NCI-H1417 (cell line): ENCODE results near the gene ALDH3A2.
"Not testable (repeated sequence)": the region's sequence is repeated elsewhere in the genome, so short reads cannot be mapped to it uniquely, and the experiment has no call there.

Source experiments
- DNase-seq, 3 experiments: peaks; one replicate each; lab custom pipeline; 2025; lab: John Stamatoyannopoulos, UW

The ALDH3A2 gene

DNA sequence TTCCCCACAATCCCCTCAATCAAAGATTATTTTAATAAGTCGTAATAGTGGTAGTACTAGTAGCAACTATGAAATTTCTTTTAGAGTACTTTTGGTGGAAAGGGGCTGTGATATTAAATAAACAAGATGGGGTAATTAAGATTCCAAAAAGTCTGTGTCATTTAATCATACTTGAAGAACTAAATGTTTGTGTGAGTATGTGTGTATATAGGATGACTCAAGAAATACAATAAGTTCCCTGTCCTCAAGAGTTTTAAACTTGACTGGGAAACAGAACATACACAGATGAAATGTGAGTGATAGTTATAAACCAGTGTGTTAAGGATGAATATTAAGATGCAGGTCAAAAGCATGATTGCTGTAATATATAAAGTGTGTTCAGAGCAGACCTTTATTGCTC lies 2.3 kb downstream of the ALDH3A2 start:
- DNase-seq: no peak

DNA sequence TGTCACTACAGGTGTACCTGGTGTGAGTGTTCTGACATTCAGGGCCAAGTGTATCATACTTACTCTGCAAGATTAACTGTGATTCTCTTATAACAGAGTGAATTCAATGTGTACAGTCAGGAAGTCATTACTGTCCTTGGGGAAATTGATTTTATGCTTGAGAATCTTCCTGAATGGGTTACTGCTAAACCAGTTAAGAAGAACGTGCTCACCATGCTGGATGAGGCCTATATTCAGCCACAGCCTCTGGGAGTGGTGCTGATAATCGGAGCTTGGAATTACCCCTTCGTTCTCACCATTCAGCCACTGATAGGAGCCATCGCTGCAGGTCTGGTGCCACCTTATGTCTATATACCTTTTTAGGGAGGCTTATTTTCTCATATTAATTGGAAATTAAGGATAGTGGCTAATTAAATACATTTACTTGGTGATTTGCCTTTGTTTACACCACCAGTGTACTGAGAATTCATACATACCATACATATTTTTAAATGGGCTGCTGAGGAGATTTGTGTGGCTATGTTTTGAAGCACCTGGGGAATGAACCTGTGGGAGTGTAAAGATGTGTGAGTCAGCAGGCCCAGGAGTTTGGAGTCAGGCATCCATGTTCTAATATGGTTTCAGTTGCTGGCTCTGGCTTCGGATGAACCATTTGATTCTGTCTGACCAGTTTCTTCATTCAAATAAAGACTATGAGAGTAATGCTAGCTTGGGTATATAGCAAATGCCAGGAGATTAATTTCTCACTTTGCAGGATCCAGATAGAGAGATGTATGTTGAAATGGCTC lies 3.1 kb downstream of the ALDH3A2 start:
- DNase-seq: no peak

- DNase-seq: no peak
These were observed 4.0 kb downstream of the ALDH3A2 start for GRCh38 chr17:19652595-19652994.

DNA sequence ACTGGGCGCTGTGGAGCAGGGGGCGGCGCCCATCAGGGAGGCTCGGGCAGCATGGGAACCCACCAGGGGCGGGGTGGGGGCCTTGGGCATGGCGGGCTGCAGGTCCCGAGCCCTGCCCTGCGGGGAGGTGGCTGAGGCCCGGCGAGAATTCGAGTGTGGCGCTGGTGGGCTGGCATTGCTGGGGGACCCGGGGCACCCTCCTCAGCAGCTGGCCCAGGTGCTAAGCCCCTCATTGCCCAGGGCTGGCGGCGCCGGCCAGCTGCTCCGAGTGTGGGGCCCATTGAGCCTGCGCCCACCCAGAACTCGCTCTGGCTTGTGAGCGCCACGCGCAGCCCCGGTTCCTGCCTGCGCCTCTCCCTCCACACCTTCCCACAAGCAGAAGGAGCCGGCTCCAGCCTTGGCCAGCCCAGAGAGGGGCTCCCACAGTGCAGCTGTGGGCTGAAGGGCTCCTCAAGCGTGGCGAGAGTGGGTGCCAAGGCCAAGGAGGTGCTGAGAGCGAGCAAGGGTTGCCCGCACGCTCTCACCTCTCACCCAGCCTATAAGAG lies 5.9 kb downstream of the ALDH3A2 start:
- no peak for DNase-seq

- no peak for DNase-seq
These were observed 6.3 kb downstream of the ALDH3A2 start for GRCh38 chr17:19654896-19655295.

- no peak for DNase-seq
These were observed 7.8 kb downstream of the ALDH3A2 start for GRCh38 chr17:19656336-19656735.

- no peak for DNase-seq
These were observed 8.5 kb downstream of the ALDH3A2 start for GRCh38 chr17:19656851-19657581.

DNA sequence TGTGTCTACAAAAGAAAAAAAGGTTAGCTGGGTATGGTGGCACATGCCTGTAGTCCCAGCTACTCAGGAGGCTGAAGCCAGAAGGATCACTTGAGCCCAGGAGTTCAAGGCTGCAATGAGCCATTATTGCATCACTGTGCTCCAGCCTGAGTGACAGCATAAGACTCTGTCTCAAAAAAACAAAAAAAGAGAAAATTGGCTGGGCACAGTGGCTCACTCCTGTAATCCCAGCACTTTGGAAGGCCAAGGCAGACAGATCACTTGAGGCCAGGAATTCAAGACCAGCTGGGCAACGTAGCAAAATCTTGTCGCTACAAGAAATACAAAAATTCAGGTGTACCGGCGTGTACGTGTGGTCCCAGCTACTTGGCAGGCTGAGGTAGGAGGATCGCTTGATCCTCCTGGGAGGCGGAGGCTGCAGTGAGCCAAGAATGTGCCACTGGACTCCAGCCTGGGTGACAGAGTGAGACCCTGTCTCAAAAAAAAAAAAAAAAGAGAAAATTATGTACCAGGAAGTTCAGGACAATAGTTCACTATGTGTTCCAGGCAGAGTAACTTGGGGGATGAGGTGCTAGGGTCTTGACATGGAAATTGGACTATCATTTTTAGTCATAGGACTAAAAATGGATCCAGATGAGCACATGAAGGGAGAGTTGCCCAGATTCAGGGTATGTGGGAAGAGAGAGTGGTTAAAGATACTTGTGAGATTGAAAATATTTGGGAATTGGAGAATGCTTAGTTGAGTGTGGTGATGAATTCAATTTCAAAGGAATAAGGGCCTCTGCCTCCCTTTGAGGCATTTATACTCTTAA lies 11.0 kb downstream of the ALDH3A2 start:
- DNase-seq: no peak

DNA sequence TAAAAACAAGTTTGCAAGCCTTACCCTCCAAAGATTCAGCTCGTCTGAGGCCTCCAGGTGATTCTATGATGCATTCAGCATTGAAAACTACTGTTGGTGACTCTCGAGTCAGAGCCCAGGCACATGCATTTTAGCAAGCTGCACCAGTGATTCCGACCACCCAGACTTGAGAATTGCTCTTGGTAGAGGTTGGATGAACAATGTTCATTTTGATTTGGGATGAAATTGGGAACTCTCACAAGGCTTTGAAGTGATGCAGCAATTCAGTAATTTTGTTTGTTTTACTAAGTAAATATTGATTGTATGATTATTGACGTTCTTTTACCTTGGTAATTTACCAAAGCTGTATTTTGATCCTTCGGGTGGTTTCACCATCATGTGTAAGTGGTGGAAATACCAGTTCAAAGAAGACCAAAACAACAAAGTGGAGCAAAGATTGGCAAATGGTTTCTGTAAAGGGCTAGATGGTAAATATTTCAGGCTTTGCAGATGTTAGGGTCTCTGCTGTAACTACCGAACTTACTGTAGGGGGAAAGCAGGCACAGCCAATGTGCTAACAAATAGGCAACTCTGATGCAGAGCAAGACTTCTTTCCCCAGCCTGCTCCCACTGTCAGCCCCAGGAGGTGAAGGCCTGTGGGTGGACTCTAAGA lies 11.8 kb downstream of the ALDH3A2 start:
- DNase-seq: peak in 2 of 3 experiments; percentile 3 to 20

DNA sequence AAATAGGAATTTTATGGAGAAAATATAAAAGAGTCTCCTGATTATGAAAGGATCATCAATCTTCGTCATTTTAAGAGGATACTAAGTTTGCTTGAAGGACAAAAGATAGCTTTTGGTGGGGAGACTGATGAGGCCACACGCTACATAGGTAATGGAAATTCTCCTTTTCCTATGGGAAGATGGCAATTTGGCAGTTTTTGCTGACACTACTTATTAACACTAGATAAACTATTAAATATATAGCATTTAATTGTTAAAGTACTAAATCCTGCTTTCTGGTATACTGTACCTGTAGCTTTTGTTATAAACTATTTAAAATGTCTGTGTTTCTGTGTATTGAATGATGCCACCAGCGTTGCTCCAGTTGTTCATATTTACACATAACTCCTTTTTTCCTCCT lies 12.6 kb downstream of the ALDH3A2 start:
- DNase-seq: no peak

- no peak for DNase-seq
These were observed 14.5 kb downstream of the ALDH3A2 start for GRCh38 chr17:19663097-19663496.

DNA sequence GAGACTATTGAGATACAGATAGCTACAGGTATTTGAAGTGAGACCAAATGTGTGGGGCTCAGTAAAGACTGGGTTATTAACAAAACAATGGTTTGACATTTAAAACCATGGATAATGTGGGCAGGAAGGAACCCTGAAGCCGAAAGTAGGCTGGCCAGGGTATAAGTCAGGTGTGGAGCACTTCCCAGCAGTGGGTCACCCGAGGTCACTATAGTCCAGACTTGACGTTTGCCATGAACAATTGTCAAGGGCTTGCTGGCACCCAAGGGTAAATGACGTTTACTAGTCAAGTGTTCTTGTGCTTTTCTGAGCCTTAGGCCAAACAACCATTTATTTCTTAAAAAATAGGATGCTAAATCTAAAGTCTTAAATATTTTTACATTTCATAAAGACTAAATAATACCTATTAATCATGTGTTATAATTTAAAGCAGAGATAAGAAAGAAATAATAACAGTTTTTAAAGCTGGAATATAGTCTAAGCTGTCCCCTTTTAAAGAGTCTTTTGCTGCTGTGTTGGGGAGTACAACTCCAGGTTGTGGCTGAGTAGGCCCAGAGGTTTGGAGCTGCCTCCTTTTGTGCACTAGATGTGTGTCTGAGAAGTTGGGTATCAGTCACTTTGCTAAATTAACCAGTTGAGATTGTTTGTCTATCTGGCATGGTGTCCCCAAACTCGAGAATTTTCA lies 15.7 kb downstream of the ALDH3A2 start:
- DNase-seq: peak in 2 of 3 experiments; percentile 0 to 2

- no peak for DNase-seq
These were observed 16.2 kb downstream of the ALDH3A2 start for GRCh38 chr17:19664821-19665181.

DNA sequence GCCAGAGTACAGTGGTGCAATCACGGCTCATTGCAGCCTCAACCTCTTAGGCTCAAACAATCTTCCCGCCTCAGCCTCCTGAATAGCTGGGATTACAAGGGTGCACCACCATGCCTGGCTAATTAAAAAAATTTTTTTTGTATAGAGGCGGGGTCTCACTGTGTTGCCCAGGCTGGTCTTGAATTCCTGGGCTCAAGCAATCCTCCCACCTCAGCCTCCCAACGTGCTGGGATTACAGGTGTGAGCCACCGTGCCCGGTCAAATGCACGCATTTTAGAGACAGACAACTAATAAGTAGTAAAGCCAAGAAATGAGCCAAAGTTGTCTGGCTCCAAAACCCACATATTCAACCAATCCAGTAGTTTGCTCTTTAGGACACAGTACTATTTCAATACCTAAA lies 21.1 kb downstream of the ALDH3A2 start:
- DNase-seq: not testable (repeated sequence)

GRCh38 chr17:19670908-19671307 lies 22.4 kb downstream of the ALDH3A2 start:
- DNase-seq: no peak

GRCh38 chr17:19671433-19671832 lies 22.9 kb downstream of the ALDH3A2 start:
- DNase-seq: no peak

GRCh38 chr17:19672009-19672750 lies 23.6 kb downstream of the ALDH3A2 start:
- no peak for DNase-seq

DNA sequence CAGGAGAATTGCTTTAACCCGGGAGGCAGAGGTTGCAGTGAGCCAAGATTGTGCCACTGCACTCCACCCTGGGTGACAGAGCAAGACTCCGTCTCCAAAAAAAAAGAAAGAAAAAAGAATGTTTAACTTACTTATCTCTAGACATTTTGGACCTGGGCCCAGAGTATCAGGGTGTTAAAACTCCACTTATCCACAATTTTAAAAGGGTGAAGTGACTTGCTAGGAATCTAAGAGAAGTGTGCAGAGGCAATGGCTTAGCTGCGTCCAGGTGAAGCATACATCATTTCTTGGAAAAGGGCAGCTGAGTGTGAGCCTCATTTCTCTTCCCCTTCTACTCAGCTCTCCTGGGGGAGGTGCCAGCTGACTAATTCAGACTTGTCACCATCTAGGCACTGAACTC lies 25.1 kb downstream of the ALDH3A2 start:
- DNase-seq: no peak

- no peak for DNase-seq
These were observed 28.3 kb downstream of the ALDH3A2 start for GRCh38 chr17:19676896-19677295.

DNA sequence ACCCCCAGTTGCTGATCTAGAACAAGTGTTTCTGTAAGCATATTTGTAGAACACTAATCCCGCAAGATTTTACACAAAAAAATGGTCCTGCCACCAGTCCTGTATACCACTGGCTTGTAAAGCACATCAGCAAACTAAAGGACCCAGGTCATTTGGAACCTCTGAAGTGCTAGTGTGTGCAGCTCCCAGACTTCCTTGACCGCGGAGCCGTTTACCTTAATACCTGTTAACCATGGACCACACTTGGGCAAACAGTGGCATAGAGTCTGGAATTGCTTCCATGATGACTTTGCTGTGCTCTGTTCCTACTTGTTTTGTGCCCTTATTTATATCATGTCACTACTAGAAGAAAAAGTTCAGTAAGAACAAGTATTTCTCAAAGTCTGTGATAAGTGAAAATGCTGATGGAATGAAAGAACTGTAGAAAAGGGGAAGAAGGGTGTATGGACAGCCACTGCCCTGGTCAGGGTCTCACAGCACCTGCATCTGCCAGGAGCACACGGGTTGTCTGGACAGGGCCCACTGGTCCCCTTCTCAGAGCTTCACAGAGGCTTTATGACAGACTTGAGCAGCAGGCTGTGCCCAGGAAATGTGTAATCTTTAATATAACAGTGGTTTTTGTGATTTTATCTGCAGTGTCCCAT lies 29.3 kb downstream of the ALDH3A2 start:
- DNase-seq: no peak
